Measurements from ENCODE around the gene SYMPK.

Gene SYMPK

DNA sequence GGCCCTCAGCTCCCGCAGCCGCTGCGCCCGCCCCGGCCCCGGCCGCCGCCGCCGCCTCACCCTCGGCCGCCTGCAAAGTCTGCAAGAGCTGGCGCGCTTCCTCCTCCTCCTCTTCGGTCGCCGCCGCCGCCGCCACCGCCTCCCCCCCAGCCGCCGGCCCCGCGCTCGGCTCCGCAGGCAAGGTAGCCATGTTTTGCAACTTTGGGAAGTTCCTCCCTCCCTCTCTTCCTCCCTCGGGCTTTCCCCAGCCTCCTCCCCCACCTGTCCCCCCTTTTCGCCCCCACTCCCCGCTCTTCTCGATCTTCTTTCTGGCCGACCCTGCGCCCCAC lies 94.3 kb downstream of the SYMPK start:
- H3K4me3 ChIP-seq (ENCODE audit: low read depth, low read length): peak overlapping the region; percentile 78

GRCh38 chr19:45767881-45768654 lies 94.9 kb downstream of the SYMPK start:
- H3K4me3 ChIP-seq (ENCODE audit: low read depth, low read length): peak overlapping the region; percentile 78

- H3K4me3 ChIP-seq (ENCODE audit: low read depth, low read length): peak overlapping the region; percentile 78
These were observed 95.5 kb downstream of the SYMPK start for GRCh38 chr19:45767410-45767880.

GRCh38 chr19:45766869-45767346 lies 96.0 kb downstream of the SYMPK start:
- H3K4me3 ChIP-seq (ENCODE audit: low read depth, low read length): peak overlapping the region; percentile 78

DNA sequence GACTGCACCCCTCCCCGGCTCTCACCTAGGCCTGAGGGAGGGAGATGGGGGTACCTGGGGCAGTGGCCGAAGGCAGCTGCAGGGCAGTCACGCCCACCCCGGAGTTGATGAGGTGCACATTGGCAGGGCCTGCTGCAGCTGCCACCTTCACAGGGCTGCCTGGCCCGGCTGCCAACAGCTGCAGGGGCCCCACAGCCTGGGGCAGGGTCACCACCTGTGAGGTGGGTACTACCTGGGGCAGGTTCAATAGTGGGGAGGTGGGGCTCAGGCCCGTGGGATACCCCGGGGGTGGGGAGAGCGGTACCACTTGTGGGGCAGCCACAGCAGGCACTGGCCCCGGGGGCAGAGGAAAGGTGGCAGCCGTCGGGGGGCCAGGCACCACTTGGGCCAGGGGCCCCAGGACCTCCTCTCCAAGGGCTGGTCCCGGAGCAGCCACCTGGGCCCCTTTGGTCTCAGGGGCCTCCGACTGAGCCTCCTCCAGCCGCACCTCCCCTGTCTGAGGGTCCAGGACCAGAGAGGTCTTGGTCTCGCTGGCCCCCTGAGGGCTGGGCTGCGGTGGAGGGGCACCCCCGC lies 96.6 kb downstream of the SYMPK start:
- no peak overlapping the region for H3K4me3 ChIP-seq (ENCODE audit: low read depth, low read length)

DNA sequence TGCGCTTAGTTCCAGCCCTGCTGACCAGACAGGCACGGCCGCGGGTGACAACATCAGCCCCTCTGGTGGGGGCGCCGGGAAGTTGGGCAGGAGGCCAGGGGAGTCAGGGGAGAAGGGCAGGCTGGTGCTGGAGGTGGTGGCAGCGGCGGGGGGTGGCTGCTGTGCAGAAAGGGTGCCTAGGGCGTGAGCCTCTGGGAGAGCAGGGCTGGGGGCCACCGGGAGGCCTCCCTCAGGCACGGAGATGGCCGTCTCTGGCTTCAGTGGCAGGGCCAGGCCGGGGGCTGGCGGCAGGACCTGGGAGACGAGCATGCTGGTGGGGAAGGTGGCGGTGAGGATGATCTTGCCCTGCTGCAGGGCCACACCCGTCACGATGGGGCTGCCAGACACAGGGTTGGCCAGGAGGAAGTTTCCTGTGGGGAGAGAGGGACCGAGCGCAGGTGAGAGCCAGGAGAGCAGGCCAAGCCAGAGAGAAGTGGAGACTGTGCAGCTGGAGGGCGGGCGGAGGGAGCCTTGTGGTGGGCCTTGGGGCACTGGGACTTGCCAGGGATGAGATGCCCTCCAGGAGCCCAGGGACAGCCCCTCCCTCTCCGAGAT lies 97.1 kb downstream of the SYMPK start:
- H3K4me3 ChIP-seq (ENCODE audit: low read depth, low read length): no peak overlapping the region

Data from iPS-11a (cell line).